ENCODE results near the gene RMP24.
"Not testable (repeated sequence)": the region's sequence is repeated elsewhere in the genome, so short reads cannot be mapped to it uniquely, and the experiment has no call there.

RMP24 gene

DNA sequence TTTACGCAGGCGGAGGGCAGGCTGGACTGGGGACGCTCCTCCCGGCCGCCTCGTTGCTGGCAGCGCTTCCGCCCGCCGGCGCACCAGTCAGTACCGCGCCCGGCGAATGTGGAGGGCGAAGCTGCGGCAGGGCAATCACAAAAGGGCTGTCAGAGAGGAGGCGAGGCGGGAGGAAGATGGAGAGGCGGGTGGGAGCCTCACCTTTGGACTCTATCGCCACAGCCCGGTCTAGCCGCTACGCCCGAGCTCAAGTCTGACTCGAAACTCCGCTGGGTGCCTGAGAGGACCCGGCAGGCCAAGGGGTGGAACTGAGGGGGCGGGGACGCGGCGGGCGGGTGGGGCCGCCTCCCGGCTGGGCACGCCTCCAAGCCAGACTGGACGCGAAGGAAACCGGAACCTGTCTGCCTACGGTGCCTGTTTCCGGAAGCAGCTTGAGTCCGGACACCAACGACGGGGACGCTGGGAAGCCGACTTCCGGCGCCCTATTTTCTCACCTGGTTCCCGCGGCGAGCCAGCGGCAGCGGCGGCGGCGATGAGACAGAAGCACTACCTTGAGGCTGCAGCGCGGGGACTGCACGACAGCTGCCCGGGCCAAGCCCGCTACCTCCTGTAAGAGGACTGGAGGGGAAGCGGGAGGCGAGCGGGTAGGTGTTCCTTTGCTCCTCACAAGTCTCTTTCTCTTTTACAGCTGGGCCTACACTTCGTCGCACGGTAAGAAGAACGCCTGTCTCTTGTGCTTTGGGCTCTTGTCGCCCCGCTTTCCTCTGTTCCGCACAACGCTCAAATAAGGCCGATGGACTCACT, at the start of gene RMP24:
RMP24 (plus strand) TSS at position 483 of the 804 bp plus-strand sequence.
- DNase-seq: peak; percentile 94 to 95

DNA sequence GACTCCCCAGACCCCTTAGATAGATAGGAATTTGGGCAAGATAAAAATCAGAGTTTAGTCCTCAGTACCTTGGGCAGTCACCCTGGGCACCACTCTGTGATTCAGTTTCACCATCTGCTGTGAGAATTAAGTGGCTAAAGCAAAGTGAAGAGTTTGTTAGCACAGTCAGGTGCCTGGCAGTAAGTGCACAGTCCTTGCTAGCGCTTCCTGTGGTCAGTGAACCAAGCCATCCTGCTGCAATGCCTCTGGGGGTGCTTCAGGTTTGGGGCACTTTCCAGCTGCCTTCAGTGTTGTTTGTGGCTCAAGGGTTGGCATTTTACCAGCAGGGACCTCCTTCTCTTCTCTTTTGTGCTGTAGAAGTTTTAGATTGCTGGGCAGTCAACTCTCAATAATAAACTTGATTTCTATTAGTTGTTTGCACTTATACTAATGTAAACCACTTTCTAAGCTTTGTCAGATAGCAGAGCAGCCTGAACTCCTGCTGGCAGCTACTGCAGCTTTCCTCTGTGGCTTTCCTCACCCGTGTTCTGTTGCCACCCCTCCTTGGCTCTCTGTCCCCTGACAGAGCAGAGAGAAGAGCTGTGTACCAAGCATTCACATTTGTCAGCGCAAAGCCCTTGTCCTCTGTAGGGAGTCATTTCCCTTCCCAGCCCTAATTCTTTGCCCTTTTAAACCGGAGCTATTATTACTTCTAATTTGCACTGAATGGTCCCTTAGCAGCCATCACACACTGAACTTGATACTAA, 48.4 kb upstream of the RMP24 start:
- no peak for DNase-seq

DNA sequence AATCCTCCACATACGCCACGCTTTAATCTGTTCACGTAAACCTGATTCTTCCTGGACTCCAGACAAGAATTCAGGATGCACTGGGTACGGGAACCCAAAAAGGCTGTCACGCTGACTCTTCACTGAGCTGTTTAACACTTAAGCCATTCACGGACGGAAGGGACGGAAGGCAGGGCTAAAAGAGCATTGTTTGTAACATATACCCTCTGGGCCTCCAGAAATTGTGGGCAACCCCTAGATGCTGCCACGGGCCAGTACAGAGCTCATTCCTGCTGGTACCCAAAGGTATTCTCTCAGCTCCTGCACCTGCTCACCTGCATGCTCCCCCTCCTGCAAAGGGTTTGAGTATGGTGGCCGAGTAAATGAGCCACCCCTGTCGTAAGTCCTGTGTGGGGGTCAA, 45.6 kb upstream of the RMP24 start:
- DNase-seq: no peak

DNA sequence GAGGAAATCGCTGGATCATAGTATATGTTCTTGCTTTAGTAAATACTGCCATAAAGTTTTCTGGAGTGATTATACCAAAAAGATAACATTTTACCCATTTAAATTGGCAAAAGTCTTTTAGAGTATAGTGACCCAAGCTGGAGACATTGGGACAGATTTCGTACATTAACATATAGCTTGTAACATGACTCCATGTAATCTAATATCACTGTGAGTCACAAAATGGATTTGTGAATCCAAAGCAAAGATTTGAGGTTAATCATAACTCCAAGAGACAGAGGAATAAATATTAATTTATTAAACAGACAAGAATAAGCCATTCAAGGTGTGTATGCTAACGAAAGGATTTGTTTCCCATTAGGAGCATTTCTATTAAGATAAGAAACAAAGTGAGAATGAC, 45.0 kb upstream of the RMP24 start:
- no peak for DNase-seq

DNA sequence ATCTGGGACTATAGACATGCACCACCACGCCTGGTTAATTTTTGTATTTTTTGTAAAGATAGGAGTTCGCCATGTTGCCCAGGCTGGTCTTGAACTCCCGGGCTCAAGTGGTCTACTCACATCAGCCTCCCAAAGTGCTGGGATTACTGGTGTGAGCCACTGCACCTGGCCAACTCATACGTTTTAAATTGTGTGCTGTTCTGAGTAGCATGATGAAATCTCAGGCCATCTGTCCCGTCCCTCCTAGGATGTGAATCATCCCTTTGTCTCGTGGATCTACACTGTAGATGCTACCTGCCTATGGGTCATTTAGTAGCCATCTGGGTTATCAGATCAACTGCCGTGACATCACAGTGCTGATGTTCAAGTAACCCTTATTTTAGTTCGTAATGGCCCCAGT, 38.5 kb upstream of the RMP24 start:
- DNase-seq: no peak

DNA sequence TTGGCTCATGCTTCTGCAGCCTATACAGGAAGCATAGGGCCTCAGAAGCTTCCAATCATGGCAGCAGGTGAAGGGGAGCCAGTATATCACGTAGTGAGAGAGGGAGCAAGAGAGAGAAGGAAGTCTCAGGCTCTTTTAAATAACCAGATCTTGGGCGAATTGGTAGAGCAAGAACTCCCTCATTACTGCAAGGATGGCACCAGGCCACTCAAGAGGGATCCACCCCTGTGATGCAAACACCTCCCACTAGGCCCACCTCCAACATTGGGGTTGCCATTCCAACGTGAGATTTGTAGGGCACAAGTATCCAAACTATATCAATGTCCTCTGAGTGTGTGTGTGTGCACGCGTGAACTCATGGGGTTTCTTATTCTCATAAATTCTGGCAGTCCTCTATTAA, 37.6 kb upstream of the RMP24 start:
- DNase-seq: no peak

DNA sequence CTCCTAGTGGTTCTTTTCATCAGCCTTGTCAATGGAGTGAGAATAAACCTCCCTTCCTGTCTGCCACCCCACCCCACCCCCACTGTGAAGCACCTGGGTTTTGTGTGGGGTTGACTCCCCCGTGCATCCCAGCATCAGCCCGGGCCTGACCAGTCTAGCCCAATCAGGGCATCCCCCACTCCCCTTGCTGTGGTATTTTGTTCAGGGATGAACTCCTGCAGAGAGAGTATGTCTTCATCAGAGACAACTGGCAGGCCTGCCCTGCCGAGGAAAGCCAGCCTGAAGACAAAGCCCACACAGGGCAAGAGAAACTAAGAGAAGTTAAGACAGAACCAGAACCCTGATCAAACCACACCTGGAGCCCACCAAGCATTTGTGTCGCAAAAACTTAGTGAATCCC, 36.7 kb upstream of the RMP24 start:
- DNase-seq: no peak

DNA sequence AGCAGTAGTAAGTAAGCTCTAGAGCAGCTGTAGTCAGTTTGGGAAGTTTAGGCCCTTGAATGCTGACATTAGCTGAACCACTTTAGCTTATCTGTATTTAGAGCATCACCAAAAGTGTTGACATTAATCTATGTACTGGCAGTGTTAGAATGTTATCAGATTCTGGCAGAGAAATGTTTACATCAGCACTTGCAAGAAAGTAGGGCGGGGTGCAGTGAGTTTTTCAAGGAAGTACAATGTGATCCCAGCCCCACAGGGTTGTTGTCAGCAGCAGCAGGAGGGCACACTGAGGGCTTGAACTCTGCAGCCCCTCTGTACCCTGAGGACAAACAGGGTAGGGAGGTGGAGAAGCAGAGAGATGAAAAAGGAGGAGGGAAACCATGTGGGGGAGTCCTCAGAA, 35.5 kb upstream of the RMP24 start:
- DNase-seq: no peak

DNA sequence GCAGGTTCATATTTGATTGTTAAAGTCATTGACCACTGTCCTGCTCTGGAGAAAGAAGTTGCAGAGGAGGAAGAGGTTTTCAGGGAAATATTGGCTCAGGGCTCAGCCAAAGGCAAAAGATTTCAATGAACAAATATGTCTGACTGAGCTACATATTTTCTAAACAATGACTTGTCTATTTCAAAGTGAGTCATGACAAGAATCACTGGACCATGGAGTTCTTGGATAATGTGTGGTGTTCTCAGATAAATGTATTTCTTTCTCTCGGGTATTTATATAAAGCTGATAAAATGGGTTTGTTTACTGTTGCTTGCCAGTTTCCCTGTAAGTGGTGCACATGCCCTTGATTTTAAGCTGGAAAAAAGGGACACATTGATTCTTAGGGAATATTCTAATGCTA, 34.3 kb upstream of the RMP24 start:
- DNase-seq: no peak

DNA sequence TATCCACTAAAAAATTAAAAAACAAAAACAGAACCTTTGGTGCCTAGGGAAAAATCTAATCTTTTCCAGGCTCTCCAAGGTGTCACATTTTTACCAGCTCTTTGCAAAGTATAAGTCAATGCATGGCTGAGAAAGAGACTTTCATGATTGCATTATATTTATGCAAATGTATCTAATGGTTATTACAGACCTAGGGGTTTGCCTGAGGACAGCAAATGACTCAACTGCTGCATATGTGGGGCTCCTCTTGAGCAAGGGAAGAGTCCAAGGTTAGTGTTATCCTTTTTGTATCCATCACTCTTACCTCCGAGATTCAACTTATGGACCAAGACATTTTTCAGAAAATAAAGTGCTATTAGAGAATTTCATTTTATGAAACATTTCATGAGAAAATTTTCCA, 33.9 kb upstream of the RMP24 start:
- no peak for DNase-seq

DNA sequence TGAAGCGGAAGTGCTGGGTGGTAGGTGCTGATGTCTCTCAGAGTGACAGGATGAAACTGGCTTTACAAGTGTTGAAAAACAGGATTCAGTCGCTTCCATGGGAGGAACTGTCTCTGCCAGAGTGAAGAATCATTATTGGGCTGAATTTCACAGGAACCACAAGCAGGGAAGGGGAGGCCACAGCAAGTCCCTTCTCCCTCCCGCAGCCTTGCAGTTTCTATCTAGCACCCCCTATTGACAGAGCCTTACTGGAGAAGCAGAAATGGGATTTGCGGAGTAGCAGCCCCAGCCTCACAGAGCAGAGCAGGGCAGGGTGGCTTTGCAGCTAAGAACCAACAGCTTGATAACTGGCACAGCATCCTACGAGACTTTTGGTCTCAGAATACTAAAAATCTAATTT, 33.3 kb upstream of the RMP24 start:
- no peak for DNase-seq

DNA sequence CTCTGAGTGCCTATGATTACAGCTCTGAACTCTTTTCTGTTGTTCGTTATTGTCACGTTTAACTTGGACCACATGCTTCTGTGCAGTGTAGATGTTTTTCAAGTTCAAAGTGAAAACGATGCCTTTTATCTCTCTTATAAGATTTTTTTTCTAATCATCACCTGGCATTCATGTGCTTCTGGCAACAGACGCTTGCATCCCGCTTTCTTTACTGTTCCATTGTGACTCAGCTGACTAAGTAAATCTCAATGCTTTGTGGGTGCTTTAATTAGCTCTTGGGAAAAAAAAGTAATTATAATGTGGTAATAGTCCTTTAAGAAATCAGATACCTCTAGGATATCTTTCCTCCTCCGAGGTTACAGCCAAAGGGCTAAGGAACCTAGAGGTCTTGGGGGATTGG, 31.2 kb upstream of the RMP24 start:
- DNase-seq: no peak

DNA sequence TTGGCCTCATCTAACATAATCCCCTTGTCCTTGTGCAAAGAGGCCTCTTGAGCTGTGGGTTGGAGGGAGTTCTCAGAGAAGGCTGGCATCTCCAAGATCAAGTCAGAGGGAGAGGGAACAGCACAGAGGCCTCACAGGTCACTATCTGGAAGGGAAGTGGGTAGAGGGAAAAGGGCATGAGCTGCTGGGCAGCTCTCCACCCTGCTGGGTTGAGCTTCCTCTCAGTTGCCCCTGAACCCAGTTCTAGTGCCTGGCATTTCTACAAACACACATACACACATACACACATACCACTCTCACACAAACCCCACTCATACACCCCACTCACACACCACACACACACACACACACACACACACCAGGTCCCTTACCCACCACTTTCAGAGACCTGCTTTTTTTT, 30.3 kb upstream of the RMP24 start:
- DNase-seq: no peak

DNA sequence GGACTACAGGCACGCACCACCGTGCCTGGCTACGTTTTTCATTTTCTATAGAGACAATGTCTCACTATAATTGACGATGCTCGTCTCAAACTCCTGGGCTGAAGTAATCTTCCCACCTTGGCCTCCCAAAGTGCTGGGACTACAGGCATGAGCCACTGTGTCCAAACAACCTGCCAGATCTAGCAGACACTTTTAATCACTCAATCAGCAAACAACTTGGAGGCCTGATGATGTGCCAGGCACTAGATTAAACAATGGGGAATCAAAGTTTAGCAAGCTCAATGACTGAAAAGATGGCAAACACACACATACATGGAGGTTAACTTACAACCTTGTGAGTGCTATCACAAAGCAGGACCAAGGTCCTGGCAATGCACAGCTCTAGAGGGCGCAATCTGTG, 29.8 kb upstream of the RMP24 start:
- DNase-seq: no peak

DNA sequence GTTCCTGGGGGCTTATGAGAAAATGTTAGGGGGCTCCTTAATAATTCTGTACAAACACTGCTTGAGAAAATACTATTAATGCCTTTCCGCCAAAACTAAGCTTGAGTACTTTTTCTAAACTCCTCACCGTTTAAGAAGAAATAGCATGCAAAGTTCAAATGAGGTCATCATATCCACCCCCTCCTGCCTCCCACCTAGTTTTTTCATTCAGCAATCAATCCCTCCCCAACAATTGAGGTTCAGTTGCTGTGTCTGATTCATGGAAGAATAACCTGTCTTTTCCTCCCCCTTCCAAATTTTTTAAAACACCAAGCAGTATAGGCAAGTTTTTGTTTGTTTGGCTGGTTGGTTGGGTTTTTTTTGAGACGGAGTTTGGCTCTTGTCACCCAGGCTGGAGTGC, 24.4 kb upstream of the RMP24 start:
- no peak for DNase-seq

DNA sequence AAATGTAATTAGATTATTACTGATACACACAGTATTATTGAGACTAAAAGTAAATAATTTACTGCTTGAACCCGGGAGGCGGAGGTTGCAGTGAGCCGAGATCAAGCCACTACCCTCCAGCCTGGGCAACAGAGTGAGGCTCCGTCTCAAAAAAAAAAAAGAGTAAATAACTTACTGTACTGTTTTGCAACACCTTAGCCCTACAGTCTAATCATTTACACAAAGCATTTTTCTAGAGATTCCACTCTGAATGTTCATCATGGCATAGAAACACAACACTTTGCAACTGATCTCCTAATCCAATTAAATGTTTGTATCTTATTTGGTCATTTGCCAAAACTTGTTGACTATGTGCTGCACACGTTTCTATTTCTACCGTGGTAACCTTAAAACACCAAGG, 23.4 kb upstream of the RMP24 start:
- DNase-seq: no peak

DNA sequence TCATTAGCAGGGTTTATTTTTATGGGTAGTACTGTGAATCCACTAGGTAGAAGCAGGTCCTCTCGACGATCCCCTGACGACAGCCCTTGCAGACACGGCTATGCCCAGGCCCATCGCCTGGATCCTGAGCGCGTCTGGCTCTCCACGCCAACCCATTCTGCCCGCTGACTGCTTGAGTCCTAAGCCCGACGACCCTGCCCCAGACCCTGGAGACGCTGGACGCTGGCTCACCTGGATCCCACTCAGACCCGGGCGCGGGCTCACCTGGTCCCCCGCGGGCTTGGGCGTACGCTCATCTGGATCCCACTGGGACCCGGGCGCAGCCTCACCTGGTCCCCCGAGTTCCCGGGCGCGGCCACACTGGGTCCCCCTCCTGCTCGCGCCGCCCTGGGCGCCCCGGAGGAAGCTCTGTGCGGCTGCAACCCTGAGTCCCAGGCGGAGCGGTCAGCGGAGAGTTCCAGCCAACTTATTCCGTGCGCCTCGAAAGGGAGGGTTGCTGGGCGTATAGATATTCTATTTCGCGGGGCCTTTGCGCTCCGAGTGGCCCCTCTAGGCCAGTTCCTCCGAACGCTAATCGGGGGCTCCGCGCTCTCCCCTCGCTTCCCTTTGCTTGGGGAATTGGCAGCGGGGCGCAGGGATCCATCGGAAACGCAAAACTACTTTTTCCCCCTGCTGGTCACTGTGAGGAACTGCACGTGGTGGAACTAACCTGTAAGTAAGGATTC, 22.4 kb upstream of the RMP24 start:
- DNase-seq: peak; percentile 48 to 52

DNA sequence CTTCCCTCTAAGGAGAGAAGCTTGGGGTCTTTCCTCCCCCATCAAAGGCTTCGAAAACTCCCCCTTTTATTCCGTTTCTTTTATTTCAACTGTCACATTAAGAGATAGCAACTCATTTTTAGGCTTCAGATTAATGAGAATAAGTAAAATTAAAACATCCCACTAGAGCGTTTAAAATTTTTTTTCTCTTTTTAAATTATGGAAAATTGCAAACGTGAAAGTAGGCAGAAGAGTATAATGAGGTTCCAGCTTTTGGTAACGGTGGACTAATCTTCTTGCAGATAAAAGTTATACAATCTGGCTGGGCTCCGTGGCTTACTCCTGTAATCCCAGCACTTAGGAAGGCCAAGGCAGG, 21.9 kb upstream of the RMP24 start:
- DNase-seq: no peak

DNA sequence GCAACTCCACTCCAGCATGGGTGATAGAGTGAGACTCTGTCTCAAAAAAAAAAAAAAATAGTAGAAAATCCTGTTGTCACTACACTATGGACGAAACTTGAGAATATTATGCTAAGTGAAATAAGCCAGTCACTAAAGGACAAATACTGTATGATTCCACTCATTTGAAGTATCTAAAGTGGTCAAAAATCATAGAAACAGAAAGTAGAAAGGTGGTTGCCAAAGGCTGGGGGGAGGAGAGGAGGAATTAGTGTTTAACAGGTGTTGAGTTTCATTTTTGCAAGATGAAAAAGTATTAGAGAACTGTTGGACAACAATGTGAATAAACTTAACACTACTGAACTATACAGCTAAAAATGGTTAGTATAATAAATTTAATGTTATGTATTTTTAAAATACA, 18.8 kb upstream of the RMP24 start:
- DNase-seq: no peak

DNA sequence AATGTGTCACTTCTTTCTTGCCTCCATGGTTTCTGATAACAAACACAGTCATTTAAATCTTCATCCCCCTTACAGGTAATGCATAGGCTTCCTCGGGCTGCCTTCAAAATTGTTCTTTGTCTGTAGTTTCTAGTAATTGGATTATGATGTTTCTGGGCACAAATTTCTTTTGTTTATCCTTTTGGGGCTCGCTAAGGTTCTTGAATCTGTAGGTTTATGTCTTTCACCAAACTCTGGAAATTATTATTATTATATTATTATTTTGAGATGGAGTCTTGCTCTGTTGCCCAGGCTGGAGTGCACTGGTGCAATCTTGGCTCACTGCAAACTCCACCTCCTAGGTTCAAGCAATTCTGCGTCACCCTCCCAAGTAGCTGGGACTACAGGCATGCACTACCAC, 16.3 kb upstream of the RMP24 start:
- DNase-seq: no peak

DNA sequence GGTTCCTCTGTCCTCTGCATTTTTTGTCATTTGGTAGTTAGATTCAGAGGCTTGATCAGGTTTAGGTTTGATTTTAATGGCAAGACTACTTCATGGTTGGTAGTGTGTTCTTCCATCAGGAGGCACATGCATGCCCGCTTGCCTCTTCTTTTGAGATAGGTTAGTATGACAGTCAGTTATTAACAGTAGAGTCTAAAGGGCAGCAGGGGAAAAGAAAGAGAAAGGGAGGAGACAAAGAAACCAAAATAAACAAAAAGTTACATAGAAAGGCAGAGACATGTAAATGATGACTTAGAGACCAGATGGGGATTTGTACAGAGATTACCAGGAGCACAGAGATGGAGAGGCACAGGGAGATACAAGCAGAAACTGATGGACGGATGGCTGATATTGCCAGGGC, 10.2 kb upstream of the RMP24 start:
- no peak for DNase-seq

DNA sequence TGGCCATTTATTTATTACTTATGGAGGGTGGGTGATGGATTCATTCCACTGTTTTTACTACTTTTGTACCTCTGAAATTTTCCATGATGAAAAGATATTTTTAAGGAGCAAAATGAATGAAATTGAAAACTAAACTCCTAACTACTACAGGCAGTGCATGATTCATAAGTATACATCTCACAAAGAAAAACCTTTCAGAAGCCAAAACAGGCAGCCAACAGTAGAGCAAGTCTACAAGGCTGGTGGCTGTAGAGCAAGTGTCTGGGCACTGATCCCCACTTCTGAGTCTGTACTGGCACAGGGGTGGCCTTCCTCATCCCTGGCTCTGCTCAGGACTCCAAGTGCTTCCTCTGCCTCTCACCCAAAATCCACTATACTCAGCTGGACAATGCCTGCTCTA, 8.2 kb upstream of the RMP24 start:
- DNase-seq: no peak

DNA sequence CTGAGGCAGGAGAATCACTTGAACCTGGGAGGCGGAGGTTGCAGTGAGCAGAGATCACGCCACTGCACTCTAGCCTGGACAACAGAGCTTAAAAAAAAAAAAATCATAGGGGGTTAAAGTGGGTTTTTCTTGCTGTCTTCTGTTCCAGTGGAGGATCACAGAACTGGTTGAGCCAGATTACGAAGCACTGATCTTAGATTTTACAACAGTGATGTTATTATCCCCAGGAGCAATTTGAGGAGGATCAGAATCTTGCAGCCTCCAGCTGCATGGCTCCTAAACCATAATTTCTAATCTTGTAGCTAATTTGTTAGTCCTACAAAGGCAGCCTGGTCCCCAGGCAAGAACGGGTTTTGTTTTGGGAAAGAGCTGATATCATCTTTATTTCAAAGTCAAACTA, 4.6 kb upstream of the RMP24 start:
- not testable (repeated sequence) for DNase-seq

DNA sequence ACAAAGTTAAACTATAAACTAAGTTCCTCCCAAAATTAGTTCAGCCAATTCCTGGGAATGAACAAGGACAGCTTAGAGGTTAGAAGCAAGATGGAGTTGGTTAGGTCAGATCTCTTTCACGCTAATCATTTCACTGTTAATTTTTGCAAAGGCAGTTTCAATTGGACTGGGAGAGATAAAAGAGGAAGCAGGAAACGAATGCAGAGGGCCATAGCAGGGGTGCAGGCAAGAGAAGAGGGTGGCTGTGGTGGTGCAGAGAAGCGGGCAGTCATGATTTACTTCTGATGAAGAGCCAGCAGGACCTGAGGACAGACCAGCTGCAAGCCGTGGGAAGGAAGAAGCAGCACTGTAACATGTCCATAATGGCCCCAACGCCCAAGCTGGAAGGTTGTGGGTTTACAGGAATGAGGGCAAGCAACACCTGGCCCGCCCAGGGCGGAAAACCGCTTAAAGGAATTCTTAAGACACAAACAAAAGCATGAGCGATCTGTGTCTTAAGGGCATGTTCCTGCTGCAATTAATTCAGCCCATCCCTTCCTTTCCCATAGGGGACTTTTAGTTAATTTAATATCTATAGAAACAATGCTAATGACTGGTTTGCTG, 4.1 kb upstream of the RMP24 start:
- no peak for DNase-seq
